Neuronal stem cell (in vitro differentiated cells): ENCODE data around the gene COG6.

ENCODE experiments used
- DNase-seq: peaks from one replicate; pipeline ENCODE4 v3.0.0-alpha.2; 2013; ENCODE audit warnings: low spot score
- H2AFZ ChIP-seq: one replicate; pipeline ENCODE4 v1.6.1; 2013; ENCODE audit warnings: mild to moderate bottlenecking, low read length, inconsistent platforms
- H2AK5ac ChIP-seq: 2 replicates; pipeline ENCODE4 v1.6.1; 2013; ENCODE audit warnings: low read depth, mild to moderate bottlenecking, inconsistent platforms, low read length, moderate library complexity, mixed read lengths
- H2BK120ac ChIP-seq: 2 replicates; pipeline ENCODE4 v1.6.1; 2013; ENCODE audit warnings: low read depth, mild to moderate bottlenecking, inconsistent platforms, low read length, moderate library complexity, mixed read lengths
- H2BK12ac ChIP-seq: one replicate; pipeline ENCODE4 v1.6.1; 2013; ENCODE audit warnings: low read length, inconsistent platforms
- H2BK15ac ChIP-seq: 2 replicates; pipeline ENCODE4 v1.6.1; 2013; ENCODE audit warnings: mild to moderate bottlenecking, low read length, inconsistent platforms, mixed read lengths
- H2BK5ac ChIP-seq: one replicate; pipeline ENCODE4 v1.6.1; 2013; ENCODE audit warnings: inconsistent platforms, mild to moderate bottlenecking, low read length, moderate library complexity
- H3K14ac ChIP-seq: one replicate; pipeline ENCODE4 v1.6.1; 2013; ENCODE audit warnings: low read length, inconsistent platforms
- H3K18ac ChIP-seq: 2 replicates; pipeline ENCODE4 v1.6.1; 2013; ENCODE audit warnings: low read length, inconsistent platforms
- H3K23ac ChIP-seq: 2 replicates; pipeline ENCODE4 v1.6.1; 2013; ENCODE audit warnings: low read depth, mild to moderate bottlenecking, mixed read lengths, low read length, inconsistent platforms; ENCODE audit not compliant: poor library complexity
- H3K27ac ChIP-seq: replicated peaks from 3 replicates; pipeline ENCODE4 v1.5.1; 2013; ENCODE audit warnings: low read length, inconsistent platforms
- H3K27me3 ChIP-seq, 3 experiments: 2 replicates each; pipeline ENCODE4 v1.6.1; 2013; ENCODE audit warnings: low read length in 3 of 3, mild to moderate bottlenecking in 2 of 3, inconsistent platforms in 1 of 3, low read depth in 1 of 3, mixed read lengths in 1 of 3, moderate library complexity in 1 of 3; ENCODE audit not compliant: control insufficient read depth in 3 of 3, insufficient read depth in 3 of 3
- H3K36me3 ChIP-seq, 2 donors: replicated peaks in 1 of 2; 2 replicates each; pipeline ENCODE4 v1.6.1; 2013; ENCODE audit warnings: low read length in 2 of 2; ENCODE audit not compliant: control insufficient read depth in 2 of 2, insufficient read depth in 2 of 2
- H3K4ac ChIP-seq: 2 replicates; pipeline ENCODE4 v1.6.1; 2013; ENCODE audit warnings: inconsistent platforms, mild to moderate bottlenecking, low read length, moderate library complexity
- H3K4me1 ChIP-seq, 2 donors: 1 replicate in 1 of 2; 2 replicates in 1 of 2; pipeline ENCODE4 v1.6.1; 2013; ENCODE audit warnings: low read length in 2 of 2, low read depth in 1 of 2; ENCODE audit not compliant: control insufficient read depth in 2 of 2, insufficient read depth in 1 of 2
- H3K4me2 ChIP-seq: one replicate; pipeline ENCODE4 v1.6.1; 2013; ENCODE audit warnings: mild to moderate bottlenecking, low read length, inconsistent platforms; ENCODE audit not compliant: insufficient read depth, poor library complexity, severe bottlenecking
- H3K4me3 ChIP-seq, 2 donors: 2 replicates each; pipeline ENCODE4 v1.5.1; 2013; ENCODE audit warnings: low read length in 2 of 2, mild to moderate bottlenecking in 2 of 2, inconsistent platforms in 1 of 2, moderate library complexity in 1 of 2
- H3K79me1 ChIP-seq: one replicate; pipeline ENCODE4 v1.6.1; 2013; ENCODE audit warnings: low read depth, mild to moderate bottlenecking, inconsistent platforms, low read length, moderate library complexity
- H3K9ac ChIP-seq: one replicate; pipeline ENCODE4 v1.6.1; 2013; ENCODE audit warnings: mild to moderate bottlenecking, low read depth, low read length, inconsistent platforms; ENCODE audit not compliant: poor library complexity
- H3K9me3 ChIP-seq, 2 donors: replicated peaks in 1 of 2; 2 replicates each; pipeline versions ENCODE3 to v1.6.1; 2013; ENCODE audit warnings: low read length in 2 of 2, mild to moderate bottlenecking in 2 of 2, inconsistent platforms in 1 of 2, low read depth in 1 of 2, mixed read lengths in 1 of 2, moderate library complexity in 1 of 2; ENCODE audit not compliant: control insufficient read depth in 2 of 2, insufficient read depth in 1 of 2
- H4K8ac ChIP-seq: one replicate; pipeline ENCODE4 v1.6.1; 2013; ENCODE audit warnings: low read depth, mild to moderate bottlenecking, inconsistent platforms, low read length, moderate library complexity
- H4K91ac ChIP-seq: one replicate; pipeline ENCODE4 v1.6.1; 2013; ENCODE audit warnings: low read length, low read depth, mild to moderate bottlenecking, inconsistent platforms; ENCODE audit not compliant: poor library complexity
- WGBS, 2 donors: extraction: QIAGEN DNeasy Blood & Tissue Kit; methylation state at CpG; one replicate each; pipeline ENCODE4 v1.1.7; 2013; ENCODE audit warnings: missing lambda C conversion rate in 2 of 2, mixed read lengths in 1 of 2; ENCODE audit not compliant: insufficient read length in 2 of 2, insufficient replicate concordance in 1 of 2; ENCODE audit errors: extremely low coverage in 2 of 2; 5-methylcytosine and 5-hydroxymethylcytosine counted together

Gene COG6

GRCh38 chr13:39692660-39693438, 37.4 kb downstream of the COG6 start:
- Histone ChIP-seq H4K91ac (no peak overlapping the region), H3K27me3 (peaks cover 0 to 2% (median 0%) of the 10 kb centered on the region in 3 experiments), H3K4ac (no peak overlapping the region), H2BK15ac (no peak overlapping the region), H3K9ac (no peak overlapping the region), H3K36me3 (peaks cover 3 to 10% of the 10 kb centered on the region in 2 donors), H3K4me2 (no peak overlapping the region), H2BK12ac (no peak overlapping the region), H2BK120ac (no peak overlapping the region), H2AK5ac (no peak overlapping the region), H3K18ac (no peak overlapping the region), H2BK5ac (no peak overlapping the region), H3K14ac (no peak overlapping the region), H3K9me3 (no peaks in the 10 kb centered on the region), H4K8ac (no peak overlapping the region), H2AFZ (no peak overlapping the region), H3K4me1 (no peaks in the 10 kb centered on the region), H3K27ac (no peak overlapping the region), H3K4me3 (no peak overlapping the region), H3K79me1 (no peaks in the 10 kb centered on the region), H3K23ac (no peak overlapping the region)
- no CpG with 5 or more reads among the region's 4 CpGs for WGBS, 2 donors
- no peak for DNase-seq

GRCh38 chr13:39699274-39699673, 43.8 kb downstream of the COG6 start:
- H2BK5ac ChIP-seq: no peak overlapping the region
- peaks cover 0 to 2% (median 0%) of the 10 kb centered on the region in 3 experiments for H3K27me3 ChIP-seq
- H3K27ac ChIP-seq: no peak overlapping the region
- no peak overlapping the region for H2AK5ac ChIP-seq
- no peak overlapping the region for H3K23ac ChIP-seq
- H3K9ac ChIP-seq: no peak overlapping the region
- no peak overlapping the region for H4K8ac ChIP-seq
- no peaks in the 10 kb centered on the region for H3K79me1 ChIP-seq
- H2BK15ac ChIP-seq: no peak overlapping the region
- H3K4me1 ChIP-seq: no peaks in the 10 kb centered on the region
- H2AFZ ChIP-seq: no peak overlapping the region
- H3K14ac ChIP-seq: no peak overlapping the region
- no peaks in the 10 kb centered on the region for H3K9me3 ChIP-seq
- no peak overlapping the region for H3K4ac ChIP-seq
- no peak for DNase-seq
- peaks cover 0 to 4% of the 10 kb centered on the region in 2 donors for H3K36me3 ChIP-seq
- no peak overlapping the region for H2BK120ac ChIP-seq
- H2BK12ac ChIP-seq: no peak overlapping the region
- H3K4me2 ChIP-seq: no peak overlapping the region
- no peak overlapping the region for H4K91ac ChIP-seq
- no peak overlapping the region for H3K18ac ChIP-seq
- H3K4me3 ChIP-seq: no peak overlapping the region

GRCh38 chr13:39712626-39713025, 57.2 kb downstream of the COG6 start:
- no peak for DNase-seq
- H2BK120ac ChIP-seq: no peak overlapping the region
- no peak overlapping the region for H3K18ac ChIP-seq
- no peak overlapping the region for H3K4ac ChIP-seq
- H3K79me1 ChIP-seq: no peaks in the 10 kb centered on the region
- H2AK5ac ChIP-seq: no peak overlapping the region
- H4K8ac ChIP-seq: no peak overlapping the region
- H3K27ac ChIP-seq: no peak overlapping the region
- H3K36me3 ChIP-seq: peaks cover 0 to 3% of the 10 kb centered on the region in 2 donors
- H3K4me1 ChIP-seq: no peaks in the 10 kb centered on the region
- peaks cover 2 to 8% of the 10 kb centered on the region in 2 donors for H3K9me3 ChIP-seq
- H2BK15ac ChIP-seq: no peak overlapping the region
- H3K4me3 ChIP-seq: no peak overlapping the region
- no peak overlapping the region for H2BK5ac ChIP-seq
- WGBS, 2 donors: no CpG with 5 or more reads among the region's 3 CpGs
- H3K4me2 ChIP-seq: no peak overlapping the region
- no peak overlapping the region for H4K91ac ChIP-seq
- H2BK12ac ChIP-seq: no peak overlapping the region
- H3K23ac ChIP-seq: no peak overlapping the region
- H2AFZ ChIP-seq: no peak overlapping the region
- no peaks in the 10 kb centered on the region for H3K27me3 ChIP-seq
- H3K14ac ChIP-seq: no peak overlapping the region
- peak overlapping the region; percentile 44 for H3K9ac ChIP-seq

- H3K79me1 ChIP-seq: no peaks in the 10 kb centered on the region
- WGBS, 2 donors: no CpG with 5 or more reads among the region's 3 CpGs
These were observed 73.7 kb downstream of the COG6 start for GRCh38 chr13:39729156-39729555.

More at GRCh38 chr13:39729156-39729555, 73.7 kb downstream of the COG6 start:
- H3K4me1 ChIP-seq: no peaks in the 10 kb centered on the region
- no peak overlapping the region for H2AK5ac ChIP-seq
- H3K36me3 ChIP-seq: peaks cover 0 to 35% of the 10 kb centered on the region in 2 donors
- no peak overlapping the region for H3K14ac ChIP-seq
- no peak overlapping the region for H3K23ac ChIP-seq
- H2BK12ac ChIP-seq: no peak overlapping the region
- no peak overlapping the region for H3K4me3 ChIP-seq
- H2AFZ ChIP-seq: no peak overlapping the region
- H3K4ac ChIP-seq: no peak overlapping the region
- H4K8ac ChIP-seq: no peak overlapping the region
- no peak overlapping the region for H3K27ac ChIP-seq
- no peak for DNase-seq
- H4K91ac ChIP-seq: no peak overlapping the region
- H2BK120ac ChIP-seq: no peak overlapping the region
- H3K27me3 ChIP-seq: no peaks in the 10 kb centered on the region
- H2BK15ac ChIP-seq: no peak overlapping the region
- no peak overlapping the region for H2BK5ac ChIP-seq
- H3K9me3 ChIP-seq: no peaks in the 10 kb centered on the region
- no peak overlapping the region for H3K18ac ChIP-seq
- no peak overlapping the region for H3K9ac ChIP-seq
- no peak overlapping the region for H3K4me2 ChIP-seq
